GM12874 (cell line): ENCODE data around the gene SLC41A1.

Source experiments
- CTCF ChIP-seq: IDR thresholded peaks from 2 replicates; pipeline ENCODE4 v1.5.1; 2011; ENCODE audit warnings: low read depth, mild to moderate bottlenecking, control low read depth, low read length, moderate library complexity; ENCODE audit not compliant: insufficient read depth

SLC41A1 gene

GRCh38 chr1:205783433-205783795 lies 29.6 kb downstream of the SLC41A1 start:
- TF ChIP-seq CTCF = no peak

GRCh38 chr1:205782627-205783432 lies 30.2 kb downstream of the SLC41A1 start:
- no peak for TF ChIP-seq CTCF

GRCh38 chr1:205780335-205780734 lies 32.7 kb downstream of the SLC41A1 start:
- no peak for TF ChIP-seq CTCF

- no peak for TF ChIP-seq CTCF
Measured at GRCh38 chr1:205777994-205778393, 35.0 kb downstream of the SLC41A1 start.

GRCh38 chr1:205775717-205776056 lies 37.3 kb downstream of the SLC41A1 start:
- no peak for TF ChIP-seq CTCF

- TF ChIP-seq CTCF = no peak
Measured at GRCh38 chr1:205775015-205775716, 37.8 kb downstream of the SLC41A1 start, which contains the start of gene RAB29. RAB29 (minus strand) TSS chr1:205775482; CDS start chr1:205774956, 526 bp downstream.

GRCh38 chr1:205774198-205775014 lies 38.6 kb downstream of the SLC41A1 start:
- no peak for TF ChIP-seq CTCF
